IPS DF 6.9 (cell line): ENCODE results near the gene TMEM11.

Experiments
- DNase-seq: peaks from one replicate; pipeline ENCODE4 v3.0.0-alpha.2; 2013; ENCODE audit warnings: low read depth, low spot score
- H3K27ac ChIP-seq: one replicate; pipeline ENCODE4 v1.5.1; 2013; ENCODE audit warnings: low read length, control low read depth
- H3K27me3 ChIP-seq: 2 replicates; pipeline ENCODE4 v1.6.1; 2013; ENCODE audit warnings: mild to moderate bottlenecking, low read length; ENCODE audit not compliant: control insufficient read depth, insufficient read depth
- H3K36me3 ChIP-seq: 2 replicates; pipeline ENCODE4 v1.6.1; 2013; ENCODE audit warnings: low read length; ENCODE audit not compliant: control insufficient read depth, insufficient read depth
- H3K4me1 ChIP-seq: 2 replicates; pipeline ENCODE4 v1.6.1; 2013; ENCODE audit warnings: low read length; ENCODE audit not compliant: control insufficient read depth, insufficient read depth
- H3K4me3 ChIP-seq: 2 replicates; pipeline ENCODE4 v1.5.1; 2013; ENCODE audit warnings: mild to moderate bottlenecking, low read length
- H3K9me3 ChIP-seq: 2 replicates; pipeline ENCODE4 v1.6.1; 2013; ENCODE audit warnings: low read length, inconsistent platforms; ENCODE audit not compliant: control insufficient read depth, insufficient read depth
- WGBS: extraction: QIAGEN DNeasy Blood & Tissue Kit; methylation state at CpG from one replicate; pipeline ENCODE4 v1.1.7; 2013; ENCODE audit warnings: mixed read lengths, missing lambda C conversion rate; ENCODE audit not compliant: insufficient read length, insufficient coverage; 5-methylcytosine and 5-hydroxymethylcytosine counted together

The TMEM11 gene

DNA sequence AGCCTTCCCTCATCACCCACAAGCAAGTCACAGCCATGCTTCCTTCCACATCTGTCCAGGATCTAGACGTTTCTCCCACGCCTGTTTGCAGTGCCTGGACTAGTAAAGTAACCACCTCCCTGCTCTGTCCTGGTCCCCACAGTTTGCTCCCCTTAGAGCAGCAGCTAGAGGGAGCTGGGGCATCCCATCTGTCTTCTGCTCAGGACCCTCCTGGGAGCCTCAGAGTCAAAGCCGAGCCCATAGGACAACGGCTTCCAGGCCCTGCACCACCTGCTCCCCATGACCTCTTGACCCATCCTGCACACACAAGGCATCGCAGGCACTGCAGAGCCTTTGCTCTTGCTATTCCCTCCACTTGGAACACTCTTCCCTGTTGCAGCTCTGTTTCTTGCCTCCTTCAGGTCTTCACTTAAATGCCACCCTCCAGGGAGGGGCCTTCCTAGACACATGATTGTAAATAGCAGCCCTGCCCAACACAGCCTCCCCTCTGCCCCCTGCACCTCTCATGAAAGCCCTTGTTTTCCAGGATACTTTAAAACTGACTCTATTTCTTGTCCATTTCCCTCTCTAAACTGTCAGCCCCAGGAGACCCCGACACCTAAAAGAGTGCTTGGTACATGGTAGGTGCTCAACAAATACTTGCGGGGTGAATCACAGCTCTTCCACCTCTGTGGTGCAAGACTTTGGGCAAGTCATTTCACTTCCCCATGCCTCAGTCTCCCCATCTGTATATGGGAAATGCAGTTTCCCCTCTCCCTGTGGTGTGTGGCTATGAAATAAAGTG is 36.2 kb upstream of the TMEM11 start:
- 0 out of 2 replicates have a peak, but pooled peaks cover 5% of the 10 kb centered on the region for H3K4me1 ChIP-seq
- H3K9me3 ChIP-seq: no peaks in the 10 kb centered on the region
- WGBS: no CpG with 5 or more reads among the region's 7 CpGs
- no peaks in the 10 kb centered on the region for H3K36me3 ChIP-seq
- no peak overlapping the region for H3K4me3 ChIP-seq
- no peak overlapping the region for H3K27ac ChIP-seq
- H3K27me3 ChIP-seq: no peaks in the 10 kb centered on the region
- DNase-seq: no peak

DNA sequence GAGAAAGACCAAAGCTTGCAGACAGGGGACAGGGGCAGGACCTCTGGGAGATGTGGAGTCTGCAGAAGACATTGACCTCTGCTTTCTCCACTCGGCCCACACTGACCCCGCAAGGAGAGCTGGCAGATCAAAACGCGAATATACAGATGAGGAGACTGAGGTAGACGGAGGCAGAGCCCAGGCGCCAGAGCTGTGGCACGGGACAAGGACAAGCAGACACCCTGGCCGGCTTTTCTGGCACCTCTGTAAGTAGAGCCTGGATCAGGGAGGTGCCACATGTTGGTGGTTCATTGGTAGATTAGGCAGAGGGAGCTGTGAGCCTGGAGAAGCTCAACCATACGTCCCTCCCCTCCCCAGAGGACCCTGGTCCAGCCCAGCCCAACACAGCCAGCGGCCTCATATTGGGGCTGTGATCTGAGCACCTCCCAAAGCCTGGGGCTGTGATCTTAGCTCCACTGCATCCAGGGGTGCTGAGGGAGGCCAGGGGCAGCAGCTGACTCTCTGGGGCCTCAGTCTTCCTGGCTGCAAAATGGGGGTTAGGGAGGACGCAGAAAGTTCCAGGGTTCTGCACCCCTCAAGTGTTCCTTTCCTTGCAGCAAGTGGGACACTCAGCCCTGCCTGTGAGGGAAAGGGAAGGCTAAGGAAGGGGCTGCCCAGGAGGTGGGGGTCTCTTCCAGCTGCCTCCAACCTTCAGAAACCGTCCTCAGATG is 35.3 kb upstream of the TMEM11 start:
- Histone ChIP-seq H3K36me3 (no peaks in the 10 kb centered on the region), H3K9me3 (no peaks in the 10 kb centered on the region), H3K27ac (no peak overlapping the region), H3K4me3 (no peak overlapping the region), H3K4me1 (0 out of 2 replicates have a peak, but pooled peaks cover 5% of the 10 kb centered on the region), H3K27me3 (no peaks in the 10 kb centered on the region)
- WGBS: no CpG with 5 or more reads among the region's 12 CpGs
- no peak for DNase-seq

DNA sequence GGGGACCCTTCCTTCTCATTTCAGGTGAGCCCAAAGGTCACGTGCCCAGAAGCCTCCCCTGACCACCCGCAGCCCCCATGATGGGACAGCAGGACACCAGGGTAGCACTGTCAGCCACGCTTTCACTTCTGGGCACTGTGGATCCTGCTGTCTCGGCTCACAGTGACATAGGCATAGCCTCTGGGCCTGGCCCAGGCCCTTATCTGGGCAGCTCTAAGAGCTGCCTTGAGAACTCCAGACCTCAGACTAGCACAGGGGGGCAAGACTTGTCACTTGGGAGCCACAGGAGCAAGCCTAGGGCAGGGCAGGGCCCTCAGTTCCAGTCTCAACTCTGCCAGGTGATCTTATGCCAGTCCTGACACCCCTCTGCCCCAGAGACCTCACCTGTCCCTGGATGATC is 34.5 kb upstream of the TMEM11 start:
- Histone ChIP-seq H3K27me3 (no peaks in the 10 kb centered on the region), H3K27ac (no peak overlapping the region), H3K4me3 (no peak overlapping the region), H3K9me3 (no peaks in the 10 kb centered on the region), H3K36me3 (no peaks in the 10 kb centered on the region), H3K4me1 (0 out of 2 replicates have a peak, but pooled peaks cover 5% of the 10 kb centered on the region)
- WGBS: no CpG with 5 or more reads among the region's 4 CpGs
- no peak for DNase-seq

DNA sequence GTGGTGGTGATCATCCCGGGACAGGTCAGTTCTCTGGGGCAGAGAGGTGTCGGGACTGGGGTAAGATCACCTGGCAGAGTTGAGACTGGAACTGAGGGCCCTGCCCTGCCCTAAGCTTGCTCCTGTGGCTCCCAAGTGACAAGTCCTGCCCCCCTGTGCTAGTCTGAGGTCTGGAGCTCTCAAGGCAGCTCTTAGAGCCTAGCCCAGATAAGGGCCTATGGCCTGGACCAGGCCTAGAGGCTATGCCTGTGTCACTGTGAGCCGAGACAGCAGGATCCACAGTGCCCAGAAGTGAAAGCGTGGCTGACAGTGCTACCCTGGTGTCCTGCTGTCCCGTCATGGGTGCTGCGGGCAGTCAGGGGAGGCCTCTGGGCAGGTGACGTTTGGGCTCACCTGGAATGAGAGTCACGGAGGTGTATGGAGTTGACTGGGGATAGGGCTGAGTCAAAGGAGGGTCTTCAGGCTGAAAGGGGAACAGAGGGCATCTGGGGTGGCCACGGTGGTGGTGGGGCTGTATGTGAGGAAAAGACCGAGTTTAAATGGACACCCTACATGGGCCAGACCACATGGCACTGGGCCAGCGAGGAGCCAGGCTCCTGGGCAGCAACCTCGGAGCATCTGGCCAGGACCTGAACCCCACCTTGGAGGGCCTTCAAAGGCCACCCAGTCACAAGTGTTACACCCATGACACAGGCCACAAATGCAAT is 33.7 kb upstream of the TMEM11 start:
- Histone ChIP-seq H3K9me3 (no peaks in the 10 kb centered on the region), H3K4me1 (0 out of 2 replicates have a peak, but pooled peaks cover 5% of the 10 kb centered on the region), H3K27ac (no peak overlapping the region), H3K4me3 (no peak overlapping the region), H3K27me3 (no peaks in the 10 kb centered on the region), H3K36me3 (no peaks in the 10 kb centered on the region)
- no CpG with 5 or more reads among the region's 12 CpGs for WGBS
- no peak for DNase-seq

DNA sequence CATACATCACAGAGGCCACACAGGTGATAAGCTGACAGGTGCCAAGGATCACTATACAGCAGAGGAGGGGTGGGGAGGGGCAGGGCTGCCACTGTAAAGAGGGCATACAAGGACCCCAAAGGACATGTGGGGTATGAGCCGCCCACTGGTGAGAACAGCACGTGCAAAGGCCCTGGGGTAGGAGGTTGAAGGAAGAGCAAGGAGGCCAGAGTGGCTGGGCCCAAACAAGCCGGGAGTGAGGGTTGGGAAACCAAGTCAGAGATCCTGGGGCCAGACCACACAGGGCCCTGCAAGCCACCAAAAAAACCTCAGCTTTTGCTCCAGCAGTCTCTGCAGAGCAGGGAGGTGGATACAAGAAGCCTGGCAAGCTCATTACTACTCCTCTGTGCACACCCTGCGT is 32.7 kb upstream of the TMEM11 start:
- Histone ChIP-seq H3K4me1 (0 out of 2 replicates have a peak, but pooled peaks cover 3% of the 10 kb centered on the region), H3K4me3 (no peak overlapping the region), H3K9me3 (no peaks in the 10 kb centered on the region), H3K27ac (no peak overlapping the region), H3K36me3 (no peaks in the 10 kb centered on the region), H3K27me3 (no peaks in the 10 kb centered on the region)
- WGBS: no CpG with 5 or more reads among the region's 4 CpGs
- DNase-seq: no peak

DNA sequence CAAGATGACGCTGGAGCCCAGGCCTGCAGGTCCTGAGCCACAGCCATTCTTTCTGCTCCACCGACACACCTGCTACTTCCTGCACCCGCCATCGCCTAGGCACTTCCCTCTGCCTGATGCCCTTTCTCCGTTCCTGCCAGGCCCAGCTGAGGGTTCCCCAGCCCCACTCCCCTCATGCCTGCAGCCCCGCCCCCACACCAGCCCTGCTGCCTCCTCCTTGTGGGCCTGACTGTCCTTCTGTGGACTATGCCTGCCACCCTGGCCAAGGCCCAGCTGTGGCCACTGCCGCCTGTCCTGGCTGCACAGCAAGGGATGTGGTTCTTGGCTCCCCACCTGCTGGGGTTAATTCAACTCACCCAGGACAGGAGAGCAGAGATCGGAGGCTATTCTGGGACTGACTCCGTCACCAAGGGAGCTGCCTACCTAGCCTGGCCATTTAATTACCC is 31.7 kb upstream of the TMEM11 start:
- H3K4me1 ChIP-seq: 0 out of 2 replicates have a peak, but pooled peaks cover 3% of the 10 kb centered on the region
- no peaks in the 10 kb centered on the region for H3K9me3 ChIP-seq
- H3K4me3 ChIP-seq: no peak overlapping the region
- no CpG with 5 or more reads among the region's 9 CpGs for WGBS
- DNase-seq: no peak
- H3K27me3 ChIP-seq: no peaks in the 10 kb centered on the region
- H3K27ac ChIP-seq: no peak overlapping the region
- H3K36me3 ChIP-seq: no peaks in the 10 kb centered on the region

DNA sequence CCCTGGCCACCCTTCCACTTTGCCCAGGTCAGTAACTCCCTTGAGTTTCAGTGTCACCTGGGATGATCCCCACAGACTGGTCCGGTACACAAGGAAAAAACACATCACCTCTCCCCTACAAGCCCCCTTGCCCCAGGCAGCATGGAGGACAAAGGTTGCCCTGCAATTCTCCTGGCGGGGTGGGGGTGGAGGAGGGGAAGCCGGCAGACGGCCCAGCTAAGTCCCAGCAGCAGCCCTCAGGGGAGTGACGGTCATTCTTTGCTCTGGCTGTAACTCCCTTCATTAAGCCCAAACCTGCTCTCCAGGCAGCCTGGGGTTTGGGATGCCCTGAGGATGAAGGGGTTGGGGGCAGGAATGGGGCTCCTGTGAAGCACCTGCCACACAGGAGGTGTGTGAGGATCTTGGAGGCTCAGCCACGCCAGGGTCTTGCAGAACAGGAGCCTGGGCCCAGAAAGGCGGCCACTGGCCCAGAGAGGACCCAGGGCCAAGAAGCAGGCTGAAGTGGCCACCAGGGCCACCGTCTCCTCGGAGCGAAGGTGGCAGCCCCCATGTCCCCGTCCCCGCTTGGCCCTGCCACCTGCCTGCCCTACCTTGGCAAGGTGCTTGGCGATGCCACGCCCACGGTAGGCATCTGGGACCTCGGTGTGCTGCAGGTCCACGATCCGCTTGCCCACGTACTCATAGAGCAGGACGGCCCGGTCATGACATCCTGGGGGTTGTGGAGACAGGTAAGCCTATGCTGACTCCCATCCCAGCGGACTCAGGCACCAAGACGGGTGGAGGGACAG is 29.7 kb upstream of the TMEM11 start:
- no CpG with 5 or more reads among the region's 23 CpGs for WGBS
- H3K4me3 ChIP-seq: no peak overlapping the region
- no peaks in the 10 kb centered on the region for H3K9me3 ChIP-seq
- no peaks in the 10 kb centered on the region for H3K27me3 ChIP-seq
- no peak for DNase-seq
- H3K36me3 ChIP-seq: no peaks in the 10 kb centered on the region
- peaks cover 5% of the 10 kb centered on the region; the same call in 1 of the 2 replicates for H3K4me1 ChIP-seq
- H3K27ac ChIP-seq: no peak overlapping the region

DNA sequence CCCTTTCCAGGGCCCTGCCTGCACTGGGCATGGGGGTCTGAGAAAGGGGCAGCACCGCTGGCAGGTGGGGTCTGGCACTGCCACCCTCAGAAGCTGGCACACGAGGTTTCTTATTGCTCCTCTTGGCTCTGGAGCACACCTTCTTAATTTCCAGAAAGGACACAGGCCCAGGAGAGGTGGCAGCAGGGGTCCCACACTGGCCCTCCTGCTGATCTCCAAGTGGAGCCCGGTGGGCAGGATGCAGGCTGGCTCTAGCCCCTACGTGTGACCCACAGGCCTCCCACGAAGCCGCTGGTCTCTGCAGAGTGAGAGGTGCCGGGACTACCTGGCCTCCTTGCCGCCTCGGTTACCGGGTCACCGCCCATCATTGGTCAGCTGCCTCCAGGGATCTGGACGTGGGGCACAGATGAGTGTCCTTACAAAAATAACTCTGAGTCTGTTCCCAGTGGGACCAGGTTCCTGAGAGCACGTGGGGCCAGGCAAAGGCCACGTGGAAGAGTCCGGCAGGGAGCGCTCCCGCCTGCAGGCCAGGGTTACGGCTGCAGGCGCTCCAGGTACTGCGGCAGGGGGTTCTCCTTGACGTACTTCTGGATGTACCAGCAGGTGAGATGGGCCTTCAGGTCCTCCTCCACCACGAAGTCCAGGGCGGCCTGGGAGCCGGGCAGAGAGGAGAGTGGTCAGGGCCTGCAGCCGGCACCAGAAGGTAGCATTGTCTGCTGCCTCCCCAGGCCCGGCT is 29.0 kb upstream of the TMEM11 start:
- no peak for DNase-seq
- H3K9me3 ChIP-seq: no peaks in the 10 kb centered on the region
- no peaks in the 10 kb centered on the region for H3K36me3 ChIP-seq
- H3K27ac ChIP-seq: no peak overlapping the region
- H3K27me3 ChIP-seq: no peaks in the 10 kb centered on the region
- WGBS: no CpG with 5 or more reads among the region's 26 CpGs
- peaks cover 5% of the 10 kb centered on the region; the same call in 1 of the 2 replicates for H3K4me1 ChIP-seq
- no peak overlapping the region for H3K4me3 ChIP-seq

DNA sequence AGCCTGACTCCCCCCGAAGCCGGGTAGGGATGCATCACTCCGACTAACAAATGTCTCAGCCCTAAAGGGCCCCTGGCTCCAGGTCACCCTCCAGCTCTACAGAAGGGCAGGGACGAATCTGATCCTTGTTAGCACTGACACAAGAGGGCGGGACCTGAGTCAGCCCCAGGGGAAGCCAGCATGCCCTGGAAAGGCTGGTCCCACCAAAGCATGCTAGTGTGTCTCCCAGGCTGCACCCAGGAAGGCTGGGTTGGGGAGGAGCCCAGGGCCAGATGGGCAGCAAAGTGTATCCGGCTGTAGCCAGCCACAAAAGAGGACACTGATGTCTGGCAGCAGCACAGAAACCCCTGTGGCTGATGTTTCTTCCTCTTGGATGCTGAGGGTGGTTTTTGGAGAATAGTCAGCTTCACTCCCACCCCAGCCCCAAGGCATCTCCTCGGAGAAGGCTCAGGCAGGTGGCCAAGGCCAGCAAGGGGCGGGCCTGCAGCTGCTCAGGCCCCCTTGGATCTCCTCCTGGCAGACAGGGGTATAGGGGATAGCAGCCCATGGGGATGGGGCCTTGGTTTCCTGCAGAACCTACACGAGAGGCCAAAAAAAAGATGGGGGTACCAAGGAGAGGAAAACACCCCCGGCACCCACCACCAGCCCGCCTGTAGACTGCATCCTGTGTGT is 28.2 kb upstream of the TMEM11 start:
- H3K9me3 ChIP-seq: no peaks in the 10 kb centered on the region
- H3K36me3 ChIP-seq: no peaks in the 10 kb centered on the region
- H3K4me3 ChIP-seq: no peak overlapping the region
- H3K4me1 ChIP-seq: peaks cover 5% of the 10 kb centered on the region; the same call in 1 of the 2 replicates
- no peaks in the 10 kb centered on the region for H3K27me3 ChIP-seq
- DNase-seq: no peak
- no peak overlapping the region for H3K27ac ChIP-seq
- no CpG with 5 or more reads among the region's 11 CpGs for WGBS
